Mucosa of gallbladder (tissue), 1 donor: ENCODE results near the gene CBL. TPM values are rescaled to one million over a fixed set of nuclear protein-coding genes. Genes with fewer than 3 reads are reported as not detected.
"Not testable (repeated sequence)": the region's sequence is repeated elsewhere in the genome, so short reads cannot be mapped to it uniquely, and the experiment has no call there.

Experiments
- DNase-seq: peaks from one replicate; pipeline ENCODE4 v3.0.0-alpha.2; 2020; ENCODE audit warnings: low spot score
- total RNA-seq: library from RNA; stranded (reverse); gene quantifications from one replicate; pipeline ENCODE4 v1.2.1, GENCODE V29; 2021
- donor health status: DM: no; HTN: no; CAD: no.

CBL gene
- total RNA-seq, 1 donor from 2014 or later = 15.6 TPM

GRCh38 chr11:119185981-119186634 lies 20.0 kb upstream of the CBL start:
- DNase-seq = no peak

- DNase-seq = no peak
These were observed 18.8 kb upstream of the CBL start for GRCh38 chr11:119187123-119187892.

- DNase-seq = no peak
These were observed 18.1 kb upstream of the CBL start for GRCh38 chr11:119188067-119188466.

GRCh38 chr11:119188887-119189286 lies 17.3 kb upstream of the CBL start:
- no peak for DNase-seq

GRCh38 chr11:119189393-119189792 lies 16.7 kb upstream of the CBL start:
- DNase-seq = no peak

GRCh38 chr11:119190531-119190930 lies 15.6 kb upstream of the CBL start:
- no peak for DNase-seq

- not testable (repeated sequence) for DNase-seq
These were observed 14.9 kb upstream of the CBL start for GRCh38 chr11:119191265-119191664.

- DNase-seq = no peak
These were observed 14.0 kb upstream of the CBL start for GRCh38 chr11:119192111-119192510.

GRCh38 chr11:119193001-119193400 lies 13.1 kb upstream of the CBL start:
- DNase-seq = no peak

- no peak for DNase-seq
These were observed 12.5 kb upstream of the CBL start for GRCh38 chr11:119193626-119194025.

- no peak for DNase-seq
These were observed 11.2 kb upstream of the CBL start for GRCh38 chr11:119194811-119195440.

- peak; percentile 80 for DNase-seq
These were observed 10.5 kb upstream of the CBL start for GRCh38 chr11:119195680-119196079.

- peak; percentile 82 for DNase-seq
These were observed 9.2 kb upstream of the CBL start for GRCh38 chr11:119196833-119197483.

GRCh38 chr11:119198925-119199324 lies 7.2 kb upstream of the CBL start:
- no peak for DNase-seq

GRCh38 chr11:119201236-119201635 lies 4.9 kb upstream of the CBL start:
- not testable (repeated sequence) for DNase-seq

- no peak for DNase-seq
These were observed 3.6 kb upstream of the CBL start for GRCh38 chr11:119202554-119202953.

- no peak for DNase-seq
These were observed 2.1 kb upstream of the CBL start for GRCh38 chr11:119204066-119204465.

- no peak for DNase-seq
These were observed 1.1 kb upstream of the CBL start for GRCh38 chr11:119205080-119205479.

GRCh38 chr11:119206511-119207414 lies 624 bp downstream of the CBL start:
- DNase-seq = peak; percentile 25

GRCh38 chr11:119207415-119207960 lies 1.3 kb downstream of the CBL start:
- DNase-seq = no peak

- DNase-seq = no peak
These were observed 3.0 kb downstream of the CBL start for GRCh38 chr11:119209186-119209585.
